SK-N-SH treated with all-trans-retinoic acid at 6 μM for 48 hours (cell line): ENCODE measurements around the gene MYO7A.

Source experiments
- ARNTL ChIP-seq: fragments of 450-650 bp; formaldehyde crosslinking; IDR thresholded peaks from 2 replicates; pipeline ENCODE4 v1.5.0; 2020; ENCODE audit warnings: low read depth, mild to moderate bottlenecking, moderate library complexity, borderline replicate concordance
- GLIS3 ChIP-seq: fragments of 250-450 bp; sonication (Bioruptor Pico); IDR thresholded peaks from 2 replicates; pipeline ENCODE4 v1.5.0; 2020; ENCODE audit warnings: mild to moderate bottlenecking, moderate library complexity
- ISL1 ChIP-seq: fragments of 250-450 bp; sonication (Bioruptor Pico); IDR thresholded peaks from 2 replicates; pipeline ENCODE4 v2.1.2; 2022; ENCODE audit warnings: mild to moderate bottlenecking, moderate library complexity
- ZFP30 ChIP-seq: fragments of 450-650 bp; formaldehyde crosslinking; IDR thresholded peaks from 2 replicates; pipeline ENCODE4 v1.5.0; 2022; ENCODE audit warnings: mild to moderate bottlenecking, moderate library complexity

DNA sequence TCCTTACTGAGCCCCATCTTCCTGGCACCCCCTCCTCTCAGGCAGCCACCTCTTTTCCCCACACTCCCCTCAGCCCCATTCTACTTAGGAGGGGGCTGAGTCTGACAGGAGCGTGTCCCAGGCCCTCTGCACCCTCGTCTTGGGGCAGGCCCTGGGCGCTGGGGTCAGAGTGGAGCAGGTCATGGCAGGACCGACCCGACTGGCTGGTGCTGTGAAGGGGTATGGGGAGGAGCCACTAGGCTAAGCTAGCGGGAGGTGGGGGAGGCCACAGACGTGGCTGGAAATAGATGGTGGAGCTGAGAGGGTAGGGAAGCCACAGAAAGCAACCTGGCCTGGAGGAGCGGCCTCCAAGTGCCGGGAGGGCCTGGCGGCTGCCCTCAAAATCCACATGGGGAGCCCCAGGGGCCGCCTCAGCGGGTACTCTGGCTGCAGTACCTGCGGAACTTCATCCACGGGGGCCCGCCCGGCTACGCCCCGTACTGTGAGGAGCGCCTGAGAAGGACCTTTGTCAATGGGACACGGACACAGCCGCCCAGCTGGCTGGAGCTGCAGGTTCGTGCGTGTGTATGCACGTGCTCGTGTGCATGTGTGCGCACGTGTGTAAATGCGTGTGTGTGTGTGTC lies 61.7 kb downstream of the MYO7A start:
- TF ChIP-seq ARNTL (CRISPR knock-in tag) (no peak), ZFP30 (no peak), GLIS3 (CRISPR knock-in tag) (no peak), ISL1 (no peak)
